KOPT-K1 (cell line): ENCODE data around the gene GCNT1.

Source experiments
- H3K27ac ChIP-seq: fragments of 200-600 bp; sonication (generic); 2 replicates; pipeline ENCODE4 v1.5.1; 2016; ENCODE audit warnings: antibody characterized with exemption, mild to moderate bottlenecking, low read depth, low read length; ENCODE audit not compliant: poor library complexity, severe bottlenecking
- H3K36me3 ChIP-seq: fragments of 200-600 bp; sonication (generic); 2 replicates; pipeline ENCODE4 v1.5.1; 2017; ENCODE audit warnings: antibody characterized with exemption, mild to moderate bottlenecking, low read length, moderate library complexity; ENCODE audit not compliant: insufficient read depth
- H3K9me3 ChIP-seq: fragments of 200-600 bp; sonication (generic); 2 replicates; pipeline ENCODE4 v1.5.1; 2017; ENCODE audit warnings: antibody characterized with exemption, low read length, mild to moderate bottlenecking; ENCODE audit not compliant: insufficient read depth, poor library complexity, severe bottlenecking

Gene GCNT1

DNA sequence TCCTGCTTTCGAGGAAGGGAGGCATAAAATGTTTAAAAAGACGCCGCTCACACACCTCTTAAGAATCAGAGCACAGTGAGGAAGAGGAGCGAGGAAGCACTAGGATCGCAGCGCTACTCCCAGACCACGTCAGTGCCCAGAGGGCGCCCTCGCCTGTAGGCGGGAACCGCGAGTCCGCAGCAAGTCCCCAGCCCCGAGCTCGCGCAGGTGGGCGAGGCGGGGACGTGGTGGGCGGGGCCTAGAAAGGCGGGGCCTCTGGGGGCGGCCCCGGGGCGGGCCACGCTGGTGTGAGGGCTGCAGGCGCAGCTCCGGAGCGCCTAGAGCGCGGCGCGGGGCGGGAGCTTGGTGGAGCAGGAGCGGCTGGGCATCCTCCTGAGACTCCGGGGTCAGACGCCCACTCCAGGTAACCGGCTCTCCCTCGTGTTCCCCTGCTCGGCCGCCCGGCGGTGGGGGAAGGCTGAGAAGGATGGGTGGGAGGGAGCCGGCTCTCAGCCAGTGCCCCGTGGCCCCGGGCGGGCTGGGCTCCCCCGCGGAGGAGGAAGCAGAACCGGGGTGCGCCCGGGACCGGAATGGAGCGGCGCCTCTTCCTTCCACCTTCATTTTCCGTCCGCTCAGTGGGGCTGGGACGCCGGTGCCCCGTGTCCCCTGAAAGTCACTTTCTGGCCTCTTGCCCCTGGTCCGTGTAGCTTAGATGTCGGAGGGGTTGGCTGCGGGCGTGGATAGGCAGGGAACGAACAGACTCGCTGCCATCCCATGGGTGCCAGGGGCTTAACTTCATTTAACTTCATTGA is at the start of gene GCNT1:
TSS of gene GCNT1 (plus strand) at position 280 of the 791 bp plus-strand sequence. CDS start 43,200 bp downstream, outside the sequence.
- Histone ChIP-seq H3K27ac (peak within 1 kb of the TSS; percentile 70), H3K9me3 (no peaks in the 10 kb centered on the region), H3K36me3 (no peaks in the 10 kb centered on the region)

- H3K27ac ChIP-seq, result no peak overlapping the region
- H3K36me3 ChIP-seq, result no peaks in the 10 kb centered on the region
- H3K9me3 ChIP-seq, result peaks cover 13% of the 10 kb centered on the region
Measured at GRCh38 chr9:76412638-76413037, 46.3 kb upstream of the GCNT1 start.

DNA sequence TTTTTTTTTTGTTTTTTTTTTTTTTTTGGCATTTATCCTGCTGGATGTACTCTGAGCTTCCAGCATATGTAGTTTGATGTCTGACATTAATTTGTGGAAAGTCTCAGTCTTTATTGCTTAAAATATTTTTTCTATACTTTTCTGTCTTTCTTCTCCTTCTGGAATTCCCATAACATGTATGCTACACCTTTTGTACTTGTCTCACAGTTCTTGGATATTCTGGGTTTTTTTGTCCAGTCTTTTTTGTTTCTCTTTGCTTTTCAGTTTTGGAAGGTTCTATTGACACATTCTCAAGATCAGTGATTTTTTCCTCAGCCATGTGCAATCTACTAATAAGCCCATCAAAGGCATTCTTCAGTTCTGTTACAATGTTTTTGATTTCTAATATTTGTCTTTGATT is 45.3 kb upstream of the GCNT1 start:
- H3K9me3 ChIP-seq, result peaks cover 13% of the 10 kb centered on the region
- H3K36me3 ChIP-seq, result no peaks in the 10 kb centered on the region
- no peak overlapping the region for H3K27ac ChIP-seq

GRCh38 chr9:76414661-76415060 is 44.3 kb upstream of the GCNT1 start:
- no peaks in the 10 kb centered on the region for H3K36me3 ChIP-seq
- H3K9me3 ChIP-seq, result peaks cover 13% of the 10 kb centered on the region
- no peak overlapping the region for H3K27ac ChIP-seq

DNA sequence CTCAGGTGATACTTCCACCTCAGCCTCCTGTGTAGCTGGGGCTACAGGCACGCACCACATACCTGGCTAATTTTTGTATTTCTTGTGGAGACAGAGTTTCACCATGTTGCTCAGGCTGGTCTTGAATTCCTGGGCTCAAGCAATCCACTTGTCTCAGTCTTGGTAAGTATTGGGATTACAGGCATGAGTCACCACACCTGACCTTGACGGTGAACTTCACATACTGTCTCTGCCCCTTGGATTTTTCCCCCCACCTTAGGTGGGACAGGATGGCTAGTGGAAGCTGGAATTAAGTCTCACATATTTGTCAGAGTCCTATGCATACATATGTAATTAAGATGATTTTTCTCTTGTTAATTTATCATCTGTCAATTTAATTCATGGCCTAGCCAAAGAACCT is 43.8 kb upstream of the GCNT1 start:
- Histone ChIP-seq H3K27ac (no peak overlapping the region), H3K9me3 (peaks cover 13% of the 10 kb centered on the region), H3K36me3 (no peaks in the 10 kb centered on the region)

GRCh38 chr9:76415731-76416130 is 43.3 kb upstream of the GCNT1 start:
- H3K36me3 ChIP-seq, result no peaks in the 10 kb centered on the region
- peaks cover 13% of the 10 kb centered on the region for H3K9me3 ChIP-seq
- H3K27ac ChIP-seq, result no peak overlapping the region

DNA sequence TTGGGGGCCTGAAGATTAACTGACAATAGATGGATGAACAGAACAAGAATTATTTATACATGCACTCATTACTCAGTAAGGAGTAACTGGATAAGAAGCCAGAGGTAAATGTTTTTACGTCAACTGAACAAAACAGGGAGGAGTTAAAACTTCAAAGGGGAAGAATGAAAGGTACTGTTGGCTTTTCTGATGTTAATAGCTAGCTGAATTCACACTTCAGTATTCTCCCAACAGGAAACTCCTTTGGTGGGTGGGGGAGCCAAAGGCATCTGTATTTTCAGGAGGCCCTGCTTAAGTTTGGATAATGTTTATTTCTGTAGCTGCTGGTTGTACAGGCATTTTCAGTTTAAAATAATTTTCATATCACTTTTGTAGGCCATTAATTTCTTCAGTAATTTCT is 41.6 kb upstream of the GCNT1 start:
- Histone ChIP-seq H3K27ac (no peak overlapping the region), H3K9me3 (peaks cover 13% of the 10 kb centered on the region), H3K36me3 (no peaks in the 10 kb centered on the region)

GRCh38 chr9:76419782-76420380 is 39.1 kb upstream of the GCNT1 start:
- Histone ChIP-seq H3K27ac (no peak overlapping the region), H3K36me3 (no peaks in the 10 kb centered on the region), H3K9me3 (no peaks in the 10 kb centered on the region)

DNA sequence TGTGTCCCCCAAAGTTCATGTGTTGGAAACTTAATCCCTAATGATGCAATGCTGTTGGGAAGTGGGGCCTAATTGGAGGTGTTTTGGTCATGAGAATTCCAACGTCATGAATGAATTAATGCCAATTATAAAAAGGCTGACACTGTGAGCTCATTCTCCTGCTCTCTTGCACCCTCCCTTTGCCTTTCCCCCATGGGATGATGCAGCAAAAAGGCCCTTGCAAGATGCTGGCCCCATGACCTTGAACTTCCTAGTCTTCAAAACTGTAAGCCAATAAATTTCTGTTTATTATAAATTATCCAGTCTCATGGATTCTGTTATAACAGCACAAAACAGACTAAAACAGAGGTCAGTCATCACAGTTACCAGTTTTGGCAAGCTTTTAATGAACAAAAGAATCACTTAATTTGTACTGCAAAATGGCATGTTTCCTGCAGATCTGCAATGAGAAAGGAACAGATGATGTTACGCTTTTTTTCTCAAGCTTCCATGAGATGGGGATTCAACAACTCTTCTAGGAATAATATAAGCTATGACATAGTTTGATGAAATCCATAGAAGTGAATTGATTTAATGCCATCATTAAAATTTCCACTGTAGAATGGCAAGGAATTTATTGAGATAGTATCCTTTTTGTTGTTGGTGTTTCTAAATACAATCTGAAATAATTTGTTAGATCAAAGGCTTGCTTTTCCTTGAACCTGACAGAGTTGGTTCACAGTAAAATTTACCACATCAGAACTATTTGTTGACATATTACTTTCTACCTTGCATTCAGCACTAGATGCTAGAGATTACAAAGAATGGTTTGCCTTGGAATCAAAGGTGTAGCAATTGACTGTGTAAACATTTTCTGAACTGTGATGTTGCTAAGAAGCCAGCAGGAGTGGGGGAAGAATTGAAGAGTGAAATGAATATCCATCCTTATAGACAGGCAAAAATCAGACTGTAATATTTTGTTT is 35.5 kb upstream of the GCNT1 start:
- H3K36me3 ChIP-seq, result no peaks in the 10 kb centered on the region
- no peak overlapping the region for H3K27ac ChIP-seq
- H3K9me3 ChIP-seq, result no peaks in the 10 kb centered on the region

GRCh38 chr9:76424491-76424890 is 34.5 kb upstream of the GCNT1 start:
- no peaks in the 10 kb centered on the region for H3K36me3 ChIP-seq
- H3K27ac ChIP-seq, result no peak overlapping the region
- no peaks in the 10 kb centered on the region for H3K9me3 ChIP-seq

DNA sequence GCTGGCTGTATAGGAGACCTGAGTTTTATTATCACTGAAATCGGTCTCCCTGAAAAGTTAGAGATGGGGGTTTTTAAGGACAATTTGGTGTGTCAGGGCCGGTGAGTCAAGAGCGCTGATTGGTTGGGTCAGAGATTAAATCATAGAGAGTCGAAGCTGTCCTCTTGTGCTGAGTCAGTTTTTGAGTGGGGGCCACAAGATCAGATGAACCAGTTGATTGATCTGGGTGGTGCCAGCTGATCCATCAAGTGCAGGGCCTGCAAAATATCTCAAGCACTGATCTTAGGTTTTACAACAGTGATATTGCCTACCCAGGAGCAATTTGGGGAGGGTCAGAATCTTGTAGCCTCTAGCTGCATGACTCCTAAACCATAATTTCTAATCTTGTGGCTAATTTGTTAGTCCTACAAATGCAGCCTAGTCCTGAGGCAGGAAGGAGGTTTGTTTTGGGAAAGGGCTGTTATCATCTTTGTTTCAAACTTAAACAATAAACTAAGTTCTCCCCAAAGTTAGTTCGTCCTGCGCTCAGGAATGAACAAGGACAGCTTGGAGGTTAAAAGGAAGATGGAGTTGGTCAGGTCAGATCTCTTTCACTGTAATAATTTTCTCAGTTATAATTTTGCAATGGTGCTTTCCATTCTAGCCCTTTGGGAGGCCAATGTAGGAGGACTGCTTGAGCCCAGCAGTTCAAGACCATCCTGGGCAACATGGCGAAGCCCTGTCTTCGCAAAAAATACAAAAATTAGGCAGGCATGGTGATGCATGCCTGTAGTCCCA is 33.1 kb upstream of the GCNT1 start:
- Histone ChIP-seq H3K36me3 (no peaks in the 10 kb centered on the region), H3K27ac (no peak overlapping the region), H3K9me3 (no peaks in the 10 kb centered on the region)

GRCh38 chr9:76426807-76427419 is 32.1 kb upstream of the GCNT1 start:
- no peaks in the 10 kb centered on the region for H3K9me3 ChIP-seq
- no peak overlapping the region for H3K27ac ChIP-seq
- H3K36me3 ChIP-seq, result no peaks in the 10 kb centered on the region

- H3K9me3 ChIP-seq, result no peaks in the 10 kb centered on the region
- no peak overlapping the region for H3K27ac ChIP-seq
- H3K36me3 ChIP-seq, result no peaks in the 10 kb centered on the region
Measured at GRCh38 chr9:76431601-76432000, 27.4 kb upstream of the GCNT1 start.

DNA sequence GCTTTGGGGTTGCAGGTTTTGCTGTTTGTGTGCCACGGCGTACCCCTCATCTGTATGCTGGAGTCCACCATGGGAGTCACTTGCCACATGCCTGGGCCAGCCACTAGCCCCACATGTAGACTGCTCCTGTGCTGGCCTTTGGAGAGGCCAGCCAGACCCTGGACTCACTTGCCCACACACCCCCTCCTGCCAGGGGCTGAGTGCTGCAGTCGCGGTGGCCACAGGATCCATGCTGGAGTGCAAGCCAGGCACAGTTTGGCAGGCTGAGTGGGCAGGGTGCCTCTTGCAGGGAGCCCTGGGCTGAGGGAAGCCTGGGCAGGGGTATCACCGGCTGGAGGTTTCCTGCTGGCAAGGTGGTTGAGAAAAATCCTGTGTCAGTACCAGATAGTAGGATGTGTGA is 25.6 kb upstream of the GCNT1 start:
- Histone ChIP-seq H3K36me3 (no peaks in the 10 kb centered on the region), H3K9me3 (no peaks in the 10 kb centered on the region), H3K27ac (no peak overlapping the region)
